HG03521 (cell line): ENCODE results near the gene PLCZ1.
"Not testable (repeated sequence)": the region's sequence is repeated elsewhere in the genome, so short reads cannot be mapped to it uniquely, and the experiment has no call there.

ENCODE experiments used
- ATAC-seq: cut with Tn5 transposase; IDR thresholded peaks from one replicate; pipeline ENCODE4 v1.9.1; 2021; ENCODE audit warnings: mild to moderate bottlenecking, moderate library complexity; ENCODE audit not compliant: unreplicated experiment

PLCZ1 gene

GRCh38 chr12:18737819-18738218 is at the start of gene PLCZ1, which contains the start of gene CAPZA3:
TSS of gene PLCZ1 (minus strand) at chr12:18738012. CDS start at chr12:18737371, 641 bp downstream.
TSS of gene CAPZA3 (plus strand) at chr12:18738119. CDS start at chr12:18738269, 150 bp downstream.
- ATAC-seq, result no peak

GRCh38 chr12:18785465-18785864 is 47.7 kb upstream of the PLCZ1 start:
- ATAC-seq, result not testable (repeated sequence)

GRCh38 chr12:18782827-18783226 is 45.0 kb upstream of the PLCZ1 start:
- ATAC-seq, result no peak

GRCh38 chr12:18766479-18766878 is 28.7 kb upstream of the PLCZ1 start:
- not testable (repeated sequence) for ATAC-seq

- ATAC-seq, result no peak
Observed at GRCh38 chr12:18755341-18755740, 17.5 kb upstream of the PLCZ1 start.

- ATAC-seq, result no peak
Observed at GRCh38 chr12:18754124-18754707, 16.4 kb upstream of the PLCZ1 start.

- no peak for ATAC-seq
Observed at GRCh38 chr12:18753481-18754123, 15.8 kb upstream of the PLCZ1 start.

- no peak for ATAC-seq
Observed at GRCh38 chr12:18752947-18753346, 15.1 kb upstream of the PLCZ1 start.

- no peak for ATAC-seq
Observed at GRCh38 chr12:18752280-18752920, 14.6 kb upstream of the PLCZ1 start.

GRCh38 chr12:18751866-18752265 is 14.1 kb upstream of the PLCZ1 start:
- no peak for ATAC-seq

- ATAC-seq, result no peak
Observed at GRCh38 chr12:18750085-18750484, 12.3 kb upstream of the PLCZ1 start.

- no peak for ATAC-seq
Observed at GRCh38 chr12:18749386-18749957, 11.7 kb upstream of the PLCZ1 start.

GRCh38 chr12:18747895-18748294 is 10.1 kb upstream of the PLCZ1 start:
- ATAC-seq, result no peak

- no peak for ATAC-seq
Observed at GRCh38 chr12:18731156-18731555, 6.7 kb downstream of the PLCZ1 start.

GRCh38 chr12:18723752-18724151 is 14.1 kb downstream of the PLCZ1 start:
- no peak for ATAC-seq

- ATAC-seq, result no peak
Observed at GRCh38 chr12:18721452-18721851, 16.4 kb downstream of the PLCZ1 start.

GRCh38 chr12:18720690-18721089 is 17.1 kb downstream of the PLCZ1 start:
- no peak for ATAC-seq

- no peak for ATAC-seq
Observed at GRCh38 chr12:18719922-18720510, 17.8 kb downstream of the PLCZ1 start.

GRCh38 chr12:18718462-18718861 is 19.4 kb downstream of the PLCZ1 start:
- ATAC-seq, result no peak

- ATAC-seq, result no peak
Observed at GRCh38 chr12:18716236-18716635, 21.6 kb downstream of the PLCZ1 start.

- no peak for ATAC-seq
Observed at GRCh38 chr12:18706798-18707197, 31.0 kb downstream of the PLCZ1 start.
